Smooth muscle cell (in vitro differentiated cells): ENCODE data around the gene CHIT1. TPM values are rescaled to one million over a fixed set of nuclear protein-coding genes. Genes with fewer than 3 reads are reported as not detected.
A peak's percentile ranks its signal among the peaks of the same experiment; 100 is the strongest.

Experiments
- DNase-seq: peaks from one replicate; lab custom pipeline; 2025; ENCODE audit not compliant: unreplicated experiment; lab: John Stamatoyannopoulos, UW
- H2AFZ ChIP-seq: fragments of 200-600 bp; sonication (generic); 2 replicates; pipeline ENCODE4 v1.6.0; 2016; ENCODE audit warnings: antibody characterized with exemption, low read depth, mild to moderate bottlenecking
- H3F3A ChIP-seq: fragments of 200-600 bp; sonication (generic); 2 replicates; pipeline ENCODE4 v1.6.0; 2017; ENCODE audit warnings: antibody characterized with exemption, low read depth
- H3K27ac ChIP-seq: fragments of 200-600 bp; sonication (generic); 2 replicates; pipeline ENCODE4 v1.5.1; 2016; ENCODE audit warnings: low read depth, mild to moderate bottlenecking
- H3K27me3 ChIP-seq: fragments of 200-600 bp; sonication (generic); 2 replicates; pipeline ENCODE4 v1.6.1; 2016; ENCODE audit warnings: low read depth, mild to moderate bottlenecking
- H3K36me3 ChIP-seq: fragments of 200-600 bp; sonication (generic); 2 replicates; pipeline ENCODE4 v1.5.1; 2016; ENCODE audit warnings: low read depth
- H3K4me1 ChIP-seq: fragments of 200-600 bp; sonication (generic); 2 replicates; pipeline ENCODE4 v1.5.1; 2016; ENCODE audit warnings: low read depth
- H3K4me2 ChIP-seq: fragments of 200-600 bp; sonication (generic); 2 replicates; pipeline ENCODE4 v1.6.0; 2016; ENCODE audit warnings: mild to moderate bottlenecking
- H3K4me3 ChIP-seq: fragments of 200-600 bp; sonication (generic); 2 replicates; pipeline ENCODE4 v1.5.1; 2016; ENCODE audit warnings: mild to moderate bottlenecking
- H3K79me2 ChIP-seq: fragments of 200-600 bp; sonication (generic); 2 replicates; pipeline ENCODE4 v1.6.0; 2016; ENCODE audit warnings: low read depth, mild to moderate bottlenecking
- H3K9ac ChIP-seq: fragments of 200-600 bp; sonication (generic); 2 replicates; pipeline ENCODE4 v1.6.0; 2016; ENCODE audit warnings: low read depth
- H3K9me3 ChIP-seq: fragments of 200-600 bp; sonication (generic); replicated peaks from 2 replicates; pipeline ENCODE4 v1.5.1; 2016; ENCODE audit warnings: low read depth
- H4K20me1 ChIP-seq: fragments of 200-600 bp; sonication (generic); 2 replicates; pipeline ENCODE4 v1.6.0; 2016; ENCODE audit warnings: low read depth
- CTCF ChIP-seq: fragments of 200-600 bp; sonication (generic); IDR thresholded peaks from 2 replicates; pipeline ENCODE4 v1.5.1; 2017; ENCODE audit warnings: borderline replicate concordance, mild to moderate bottlenecking, antibody characterized with exemption; ENCODE audit not compliant: insufficient read depth, poor library complexity, severe bottlenecking
- WGBS: methylation state at CpG from one replicate; pipeline ENCODE4 v1.1.7; 2016; ENCODE audit warnings: low lambda C conversion rate; 5-methylcytosine and 5-hydroxymethylcytosine counted together
- polyA plus RNA-seq: library from polyadenylated mRNA; unstranded; fragments of >200 nt; fragmentation: Nextera tagmentation; extraction: Ambion mirVana; gene quantifications from 2 replicates; pipeline ENCODE4 v1.2.1, GENCODE V29; 2016
- total RNA-seq: library from RNA; depleted of rRNA; stranded (reverse); fragments of >200 nt; gene quantifications from 2 replicates; pipeline ENCODE4 v1.2.3, GENCODE V29; 2014

CHIT1 gene
- total and polyA plus RNA-seq, 2 experiments from 2014 or later = not detected

GRCh38 chr1:203173011-203173555 is 56.4 kb downstream of the CHIT1 start:
- Histone ChIP-seq H2AFZ (no peak overlapping the region), H3K27ac (no peak overlapping the region), H3K27me3 (no peaks in the 10 kb centered on the region), H3K36me3 (no peaks in the 10 kb centered on the region), H4K20me1 (no peaks in the 10 kb centered on the region), H3K4me3 (no peak overlapping the region), H3K79me2 (no peaks in the 10 kb centered on the region), H3K4me1 (peaks cover 14% of the 10 kb centered on the region), H3K9me3 (no peaks in the 10 kb centered on the region), H3K4me2 (no peak overlapping the region), H3F3A (peaks cover 10% of the 10 kb centered on the region), H3K9ac (no peak overlapping the region)
- DNase-seq = no peak
- TF ChIP-seq CTCF = no peak
- 95% methylated on average over 2 of the region's 2 CpGs for WGBS

- Histone ChIP-seq H3K4me1 (peaks cover 7% of the 10 kb centered on the region), H3F3A (peaks cover 7% of the 10 kb centered on the region), H3K4me3 (no peak overlapping the region), H3K9ac (no peak overlapping the region), H2AFZ (no peak overlapping the region), H3K4me2 (no peak overlapping the region), H4K20me1 (no peaks in the 10 kb centered on the region), H3K27ac (no peak overlapping the region), H3K9me3 (no peaks in the 10 kb centered on the region), H3K36me3 (no peaks in the 10 kb centered on the region), H3K79me2 (no peaks in the 10 kb centered on the region), H3K27me3 (no peaks in the 10 kb centered on the region)
- WGBS = 62% methylated on average over 8 of the region's 8 CpGs
- TF ChIP-seq CTCF = peak; percentile 68
- DNase-seq = no peak
These were observed 57.1 kb downstream of the CHIT1 start for GRCh38 chr1:203172184-203173010.

- TF ChIP-seq CTCF = no peak
- Histone ChIP-seq H3K9me3 (no peaks in the 10 kb centered on the region), H3K27me3 (no peaks in the 10 kb centered on the region), H4K20me1 (no peaks in the 10 kb centered on the region), H3K79me2 (no peaks in the 10 kb centered on the region), H3K27ac (no peak overlapping the region), H3K36me3 (no peaks in the 10 kb centered on the region), H3K4me1 (no peaks in the 10 kb centered on the region), H3K9ac (no peak overlapping the region), H3K4me2 (no peak overlapping the region), H3F3A (no peaks in the 10 kb centered on the region), H3K4me3 (no peak overlapping the region), H2AFZ (no peak overlapping the region)
- DNase-seq = no peak
- WGBS = 96% methylated on average over 22 of the region's 22 CpGs
These were observed 57.9 kb downstream of the CHIT1 start for GRCh38 chr1:203171341-203172183.
